H9 (cell line): Measurements from ENCODE around the gene UNK. TPM values are rescaled to one million over a fixed set of nuclear protein-coding genes. Genes with fewer than 3 reads are reported as not detected.

ENCODE experiments used
- DNase-seq: peaks from one replicate; pipeline ENCODE4 v3.0.0-alpha.2; 2017
- H2AFZ ChIP-seq: one replicate; pipeline ENCODE4 v1.6.1; 2013; ENCODE audit warnings: mild to moderate bottlenecking, low read length, control low read depth, moderate library complexity
- H2AK5ac ChIP-seq: 2 replicates; pipeline ENCODE4 v1.6.1; 2013; ENCODE audit warnings: low read length, control low read depth, mixed read lengths; ENCODE audit not compliant: insufficient read length
- H2BK120ac ChIP-seq: one replicate; pipeline ENCODE4 v1.6.1; 2013; ENCODE audit warnings: low read depth, mild to moderate bottlenecking, low read length, control low read depth, inconsistent platforms; ENCODE audit not compliant: poor library complexity, severe bottlenecking
- H2BK12ac ChIP-seq: 2 replicates; pipeline ENCODE4 v1.6.1; 2013; ENCODE audit warnings: low read length, control low read depth, mixed read lengths, low read depth; ENCODE audit not compliant: insufficient read length
- H2BK15ac ChIP-seq: 2 replicates; pipeline ENCODE4 v1.6.1; 2013; ENCODE audit warnings: low read depth, low read length, control low read depth
- H2BK20ac ChIP-seq: one replicate; pipeline ENCODE4 v1.6.1; 2013; ENCODE audit warnings: low read depth, mild to moderate bottlenecking, low read length, control low read depth, inconsistent platforms; ENCODE audit not compliant: poor library complexity, severe bottlenecking
- H2BK5ac ChIP-seq: 2 replicates; pipeline ENCODE4 v1.6.1; 2013; ENCODE audit warnings: low read length, control low read depth, mixed read lengths; ENCODE audit not compliant: insufficient read length
- H3K14ac ChIP-seq: 2 replicates; pipeline ENCODE4 v1.6.1; 2013; ENCODE audit warnings: low read length, control low read depth; ENCODE audit not compliant: insufficient read depth
- H3K18ac ChIP-seq: 2 replicates; pipeline ENCODE4 v1.6.1; 2013; ENCODE audit warnings: low read depth, mild to moderate bottlenecking, mixed read lengths, low read length, control low read depth; ENCODE audit not compliant: insufficient read length
- H3K23ac ChIP-seq: 2 replicates; pipeline ENCODE4 v1.6.1; 2013; ENCODE audit warnings: low read length, control low read depth, mixed read lengths, low read depth; ENCODE audit not compliant: insufficient read length
- H3K23me2 ChIP-seq: 2 replicates; pipeline ENCODE4 v1.6.1; 2013; ENCODE audit warnings: low read depth, mild to moderate bottlenecking, mixed read lengths, low read length, control low read depth; ENCODE audit not compliant: insufficient read length, poor library complexity, severe bottlenecking
- H3K27ac ChIP-seq: 2 replicates; pipeline ENCODE4 v1.5.1; 2013; ENCODE audit warnings: low read length, control low read depth, mixed read lengths, low read depth; ENCODE audit not compliant: insufficient read length
- H3K27me3 ChIP-seq: 2 replicates; pipeline ENCODE4 v1.6.1; 2013; ENCODE audit warnings: low read length, control low read depth, inconsistent platforms; ENCODE audit not compliant: insufficient read depth
- H3K4ac ChIP-seq: 2 replicates; pipeline ENCODE4 v1.6.1; 2013; ENCODE audit warnings: low read depth, mild to moderate bottlenecking, control low read depth, inconsistent platforms, low read length, moderate library complexity
- H3K4me1 ChIP-seq: 2 replicates; pipeline ENCODE4 v1.6.1; 2013; ENCODE audit warnings: low read length, control low read depth, inconsistent platforms; ENCODE audit not compliant: insufficient read depth
- H3K4me2 ChIP-seq: 2 replicates; pipeline ENCODE4 v1.6.1; 2013; ENCODE audit warnings: low read length, control low read depth, mixed read lengths; ENCODE audit not compliant: insufficient read length, insufficient read depth
- H3K56ac ChIP-seq: 2 replicates; pipeline ENCODE4 v1.6.1; 2013; ENCODE audit warnings: low read depth, mild to moderate bottlenecking, mixed read lengths, low read length, control low read depth; ENCODE audit not compliant: insufficient read length
- H3K79me1 ChIP-seq: 2 replicates; pipeline ENCODE4 v1.6.1; 2013; ENCODE audit warnings: low read depth, mild to moderate bottlenecking, moderate library complexity, low read length, control low read depth, inconsistent platforms; ENCODE audit not compliant: insufficient read depth, poor library complexity, severe bottlenecking
- H3K79me2 ChIP-seq: 2 replicates; pipeline ENCODE4 v1.6.1; 2013; ENCODE audit warnings: low read length, control low read depth, inconsistent platforms; ENCODE audit not compliant: insufficient read depth
- H3K9ac ChIP-seq: 2 replicates; pipeline ENCODE4 v1.6.1; 2013; ENCODE audit warnings: low read length, control low read depth, mixed read lengths; ENCODE audit not compliant: insufficient read length; ENCODE audit errors: extremely low read depth
- H3K9me3 ChIP-seq: one replicate; pipeline ENCODE4 v1.6.1; 2013; ENCODE audit warnings: low read depth, low read length, inconsistent platforms; ENCODE audit not compliant: control insufficient read depth
- H3T11ph ChIP-seq: one replicate; pipeline ENCODE4 v1.6.1; 2013; ENCODE audit warnings: mild to moderate bottlenecking, low read length, control low read depth, inconsistent platforms
- H4K20me1 ChIP-seq: one replicate; pipeline ENCODE4 v1.6.1; 2013; ENCODE audit not compliant: control insufficient read depth, insufficient read length, insufficient read depth
- H4K5ac ChIP-seq: 2 replicates; pipeline ENCODE4 v1.6.1; 2013; ENCODE audit warnings: low read depth, mild to moderate bottlenecking, mixed read lengths, low read length, control low read depth; ENCODE audit not compliant: insufficient read length
- H4K8ac ChIP-seq: replicated peaks from 2 replicates; pipeline ENCODE4 v1.6.1; 2013; ENCODE audit warnings: low read length, control low read depth, mixed read lengths, low read depth; ENCODE audit not compliant: insufficient read length
- H4K91ac ChIP-seq: 2 replicates; pipeline ENCODE4 v1.6.1; 2013; ENCODE audit warnings: low read depth, mild to moderate bottlenecking, moderate library complexity, mixed read lengths, low read length, control low read depth; ENCODE audit not compliant: insufficient read length
- H3K27ac Mint-ChIP-seq, 3 experiments: 2 replicates in 2 of 3; 3 replicates in 1 of 3; pipeline ENCODE4 v1.8.0; 2020 to 2021; ENCODE audit warnings: mixed read lengths in 3 of 3, mild to moderate bottlenecking in 1 of 3, moderate library complexity in 1 of 3
- H3K27me3 Mint-ChIP-seq: 2 replicates; pipeline ENCODE4 v1.8.0; 2021; ENCODE audit warnings: low read depth, mild to moderate bottlenecking, moderate library complexity, mixed read lengths
- H3K36me3 Mint-ChIP-seq, 3 experiments: 2 replicates in 2 of 3; 3 replicates in 1 of 3; pipeline ENCODE4 v1.8.0; 2020 to 2021; ENCODE audit warnings: low read depth in 3 of 3, mixed read lengths in 3 of 3; ENCODE audit not compliant: insufficient read depth in 1 of 3
- H3K4me1 Mint-ChIP-seq, 2 experiments: 2 replicates each; pipeline ENCODE4 v1.8.0; 2020; ENCODE audit warnings: mixed read lengths in 2 of 2
- H3K4me3 Mint-ChIP-seq, 2 experiments: 2 replicates in 1 of 2; 3 replicates in 1 of 2; pipeline ENCODE4 v1.8.0; 2020 to 2021; ENCODE audit warnings: mild to moderate bottlenecking in 2 of 2, mixed read lengths in 2 of 2, moderate library complexity in 1 of 2
- H3K9me3 Mint-ChIP-seq, 2 experiments: 2 replicates in 1 of 2; 3 replicates in 1 of 2; pipeline ENCODE4 v1.8.0; 2020; ENCODE audit warnings: mild to moderate bottlenecking in 2 of 2, mixed read lengths in 2 of 2, moderate library complexity in 1 of 2
- WGBS: extraction: QIAGEN DNeasy Blood & Tissue Kit; methylation state at CpG from one replicate; pipeline ENCODE4 v1.1.7; 2013; ENCODE audit warnings: missing lambda C conversion rate, low lambda C conversion rate, mixed read lengths; ENCODE audit not compliant: insufficient read length; ENCODE audit errors: extremely low coverage; 5-methylcytosine and 5-hydroxymethylcytosine counted together
- total RNA-seq: library from RNA; stranded (reverse); gene quantifications from 2 replicates; pipeline ENCODE4 v1.2.1, GENCODE V29; 2021
- TF ChIP-seq, protein P1 (sequence below): fragments of 200-600 bp; sonication (generic); conservative IDR thresholded peaks from 3 replicates; pipeline ENCODE4 v1.8.0; 2021; ENCODE audit warnings: antibody characterized with exemption, mild to moderate bottlenecking

Gene UNK
- total RNA-seq, 1 experiment from 2014 or later = 36.4 TPM

DNA sequence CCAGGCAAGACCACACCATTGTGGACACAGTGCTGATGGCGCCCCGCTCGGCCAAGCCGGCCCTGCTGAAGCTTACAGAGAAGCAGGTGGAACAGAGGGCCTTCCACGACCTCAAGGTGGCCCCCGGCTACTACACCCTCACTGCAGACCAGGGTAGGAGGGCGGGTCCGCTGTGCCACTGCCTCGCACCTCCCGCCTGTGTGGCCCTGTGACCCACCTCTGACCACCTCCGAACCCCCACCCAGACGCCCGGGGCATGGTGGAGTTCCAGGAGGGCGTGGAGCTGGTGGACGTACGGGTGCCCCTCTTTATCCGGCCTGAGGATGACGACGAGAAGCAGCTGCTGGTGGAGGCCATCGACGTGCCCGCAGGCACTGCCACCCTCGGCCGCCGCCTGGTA, 42.3 kb upstream of the UNK start:
- Histone ChIP-seq H3T11ph (no peak overlapping the region), H2BK120ac (no peak overlapping the region), H4K20me1 (no peaks in the 10 kb centered on the region), H3K18ac (no peak overlapping the region), H4K8ac (no peak overlapping the region), H3K4me2 (no peak overlapping the region), H3K56ac (no peak overlapping the region), H3K4ac (no peak overlapping the region), H3K9ac (no peak overlapping the region), H3K9me3 (no peaks in the 10 kb centered on the region), H2AFZ (no peak overlapping the region), H4K91ac (no peak overlapping the region), H2BK15ac (no peak overlapping the region), H3K27me3 (no peaks in the 10 kb centered on the region), H2BK5ac (no peak overlapping the region), H3K4me1 (no peaks in the 10 kb centered on the region), H2BK12ac (no peak overlapping the region), H3K79me2 (no peaks in the 10 kb centered on the region), H2AK5ac (no peak overlapping the region), H3K23ac (no peak overlapping the region), H3K14ac (no peak overlapping the region; the same call in 1 of the 2 replicates), H3K23me2 (no peaks in the 10 kb centered on the region), H3K79me1 (no peaks in the 10 kb centered on the region), H3K27ac (no peak overlapping the region), H4K5ac (no peak overlapping the region), H2BK20ac (no peak overlapping the region)
- TF ChIP-seq, protein P1, sequence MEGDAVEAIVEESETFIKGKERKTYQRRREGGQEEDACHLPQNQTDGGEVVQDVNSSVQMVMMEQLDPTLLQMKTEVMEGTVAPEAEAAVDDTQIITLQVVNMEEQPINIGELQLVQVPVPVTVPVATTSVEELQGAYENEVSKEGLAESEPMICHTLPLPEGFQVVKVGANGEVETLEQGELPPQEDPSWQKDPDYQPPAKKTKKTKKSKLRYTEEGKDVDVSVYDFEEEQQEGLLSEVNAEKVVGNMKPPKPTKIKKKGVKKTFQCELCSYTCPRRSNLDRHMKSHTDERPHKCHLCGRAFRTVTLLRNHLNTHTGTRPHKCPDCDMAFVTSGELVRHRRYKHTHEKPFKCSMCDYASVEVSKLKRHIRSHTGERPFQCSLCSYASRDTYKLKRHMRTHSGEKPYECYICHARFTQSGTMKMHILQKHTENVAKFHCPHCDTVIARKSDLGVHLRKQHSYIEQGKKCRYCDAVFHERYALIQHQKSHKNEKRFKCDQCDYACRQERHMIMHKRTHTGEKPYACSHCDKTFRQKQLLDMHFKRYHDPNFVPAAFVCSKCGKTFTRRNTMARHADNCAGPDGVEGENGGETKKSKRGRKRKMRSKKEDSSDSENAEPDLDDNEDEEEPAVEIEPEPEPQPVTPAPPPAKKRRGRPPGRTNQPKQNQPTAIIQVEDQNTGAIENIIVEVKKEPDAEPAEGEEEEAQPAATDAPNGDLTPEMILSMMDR = no peak
- no peak overlapping the region for H3K4me3 Mint-ChIP-seq
- H3K4me1 Mint-ChIP-seq = peaks cover 7% of the 10 kb centered on the region in 2 experiments
- no CpG with 5 or more reads among the region's 25 CpGs for WGBS
- H3K27me3 Mint-ChIP-seq = no peaks in the 10 kb centered on the region
- no peaks in the 10 kb centered on the region for H3K36me3 Mint-ChIP-seq
- H3K27ac Mint-ChIP-seq = no peak overlapping the region
- no peak for DNase-seq
- H3K9me3 Mint-ChIP-seq = no peaks in the 10 kb centered on the region
